ENCODE results near the gene ARRDC3. TPM values are rescaled to one million over a fixed set of nuclear protein-coding genes. Genes with fewer than 3 reads are reported as not detected.

The ARRDC3 gene
- total and polyA plus RNA-seq, 9 of the 15 experiments (the other 6 are each of a cell fraction or from before 2014, with no cell fraction given), result 15.3 to 58.1 (median 39.4) TPM

- no peak for TF ChIP-seq AFF4 (CRISPR knock-in tag; IDR thresholded peaks at IDR 0.05)
- TF ChIP-seq SETDB1 (IDR thresholded peaks at IDR 0.05; ENCODE audit: low read length), result no peak
- no peak for TF ChIP-seq FOXJ3 (CRISPR knock-in tag; IDR thresholded peaks at IDR 0.05)
- no peak for TF ChIP-seq SAFB2 (IDR thresholded peaks at IDR 0.05; ENCODE audit: borderline replicate concordance, low read depth, low read length, severe bottlenecking)
- TF ChIP-seq XRCC5 (IDR thresholded peaks at IDR 0.05; ENCODE audit: low read depth, low read length), result no peak
- TF ChIP-seq NFIX (CRISPR knock-in tag; IDR thresholded peaks at IDR 0.05; ENCODE audit: low read depth), result no peak
- no peak for TF ChIP-seq ZNF232 (CRISPR knock-in tag; IDR thresholded peaks at IDR 0.05)
- no peak for TF ChIP-seq SOX6 (IDR thresholded peaks at IDR 0.05)
- no peak for TF ChIP-seq XRCC4 (IDR thresholded peaks at IDR 0.05; ENCODE audit: extremely low read depth, insufficient read depth, insufficient read length)
- TF ChIP-seq CEBPB (tag; IDR thresholded peaks at IDR 0.05), result no peak
- no peak for TF ChIP-seq PHF20 (IDR thresholded peaks at IDR 0.05; ENCODE audit: partially characterized antibody)
Observed at GRCh38 chr5:91420879-91421278, 37.8 kb upstream of the ARRDC3 start (continued).
